ENCODE results near the gene PTPN13. TPM values are rescaled to one million over a fixed set of nuclear protein-coding genes. Genes with fewer than 3 reads are reported as not detected.

PTPN13 gene
- total RNA-seq, 2 experiments from 2014 or later = 4.7 to 5.3 TPM

GRCh38 chr4:86596807-86597206, 2.7 kb downstream of the PTPN13 start:
- ChIA-PET POLR2A (interaction anchor here (0.6 kb wide), 1 partner anchor 91 kb away, joined by 3 read pairs; no protein-coding TSS in a partner anchor), CTCF (interaction anchor here (0.7 to 4.0 kb wide), 4 partner anchors 98 to 642 kb away, joined by 4 to 22 read pairs (median 8); no protein-coding TSS in a partner anchor)
- Mint-ChIP-seq H3K4me1 (peaks cover 20% of the 10 kb centered on the region), H3K27me3 (peaks cover 52% of the 10 kb centered on the region), H3K36me3 (ENCODE audit: low read depth) (no peaks in the 10 kb centered on the region), H3K4me3 (no peak overlapping the region), H3K27ac (no peak overlapping the region), H3K9me3 (no peaks in the 10 kb centered on the region)
- no peak for DNase-seq

GRCh38 chr4:86600007-86600653, 6.0 kb downstream of the PTPN13 start:
- DNase-seq = no peak
- CTCF ChIA-PET = no interaction called here
- Mint-ChIP-seq H3K4me1 (peaks cover 4% of the 10 kb centered on the region), H3K4me3 (no peak overlapping the region), H3K27ac (no peak overlapping the region), H3K27me3 (peaks cover 28% of the 10 kb centered on the region), H3K36me3 (ENCODE audit: low read depth) (no peaks in the 10 kb centered on the region), H3K9me3 (no peaks in the 10 kb centered on the region)
- POLR2A ChIA-PET = no interaction called here

GRCh38 chr4:86603311-86603885, 9.3 kb downstream of the PTPN13 start:
- Mint-ChIP-seq H3K36me3 (ENCODE audit: low read depth) (no peaks in the 10 kb centered on the region), H3K9me3 (no peaks in the 10 kb centered on the region), H3K27me3 (peaks cover 15% of the 10 kb centered on the region), H3K27ac (no peak overlapping the region), H3K4me1 (no peaks in the 10 kb centered on the region), H3K4me3 (no peak overlapping the region)
- no peak for DNase-seq
- POLR2A ChIA-PET = no interaction called here
- CTCF ChIA-PET = interaction anchor here (0.8 to 1.6 kb wide), 2 partner anchors 9 to 105 kb away, joined by 3 to 6 read pairs; partner anchors contain the start of gene PTPN13

- POLR2A ChIA-PET = no interaction called here
- Mint-ChIP-seq H3K4me3 (no peak overlapping the region), H3K9me3 (no peaks in the 10 kb centered on the region)
Observed at GRCh38 chr4:86606809-86607208, 12.7 kb downstream of the PTPN13 start.

GRCh38 chr4:86608757-86609375, 14.8 kb downstream of the PTPN13 start:
- Mint-ChIP-seq H3K27ac (no peak overlapping the region), H3K27me3 (peaks cover 8% of the 10 kb centered on the region), H3K4me1 (no peaks in the 10 kb centered on the region), H3K4me3 (no peak overlapping the region), H3K9me3 (no peaks in the 10 kb centered on the region), H3K36me3 (ENCODE audit: low read depth) (no peaks in the 10 kb centered on the region)
- DNase-seq = no peak
- ChIA-PET POLR2A (no interaction called here), CTCF (no interaction called here)

More at GRCh38 chr4:86606809-86607208, 12.7 kb downstream of the PTPN13 start:
- no peak for DNase-seq
- H3K36me3 Mint-ChIP-seq (ENCODE audit: low read depth) = no peaks in the 10 kb centered on the region
- CTCF ChIA-PET = no interaction called here
- peaks cover 9% of the 10 kb centered on the region for H3K27me3 Mint-ChIP-seq
- no peaks in the 10 kb centered on the region for H3K4me1 Mint-ChIP-seq
- H3K27ac Mint-ChIP-seq = no peak overlapping the region

GRCh38 chr4:86611757-86612156, 17.6 kb downstream of the PTPN13 start:
- H3K27ac Mint-ChIP-seq = no peak overlapping the region
- CTCF ChIA-PET = no interaction called here
- H3K4me1 Mint-ChIP-seq = no peaks in the 10 kb centered on the region

DNA sequence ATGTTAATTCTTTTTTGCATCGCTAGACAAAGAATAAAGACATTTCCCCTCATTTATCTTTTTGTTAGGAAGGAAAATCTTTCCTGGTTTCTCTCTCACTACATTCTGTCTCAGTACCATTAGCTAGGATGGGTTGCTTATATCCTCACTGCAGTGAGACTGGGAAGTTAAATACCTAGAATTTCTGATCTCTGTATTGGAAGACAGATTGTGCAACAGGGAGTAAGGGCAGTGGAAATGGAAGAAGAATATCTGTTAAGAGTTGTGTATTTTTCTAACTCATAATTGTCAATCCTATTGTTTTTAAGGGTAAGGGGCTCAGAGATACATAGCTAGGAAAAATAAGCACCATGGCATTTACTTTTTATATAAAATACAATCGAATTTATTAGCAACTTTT, 19.6 kb downstream of the PTPN13 start:
- no peak for DNase-seq
- POLR2A ChIA-PET = no interaction called here
- H3K36me3 Mint-ChIP-seq (ENCODE audit: low read depth) = no peaks in the 10 kb centered on the region
- CTCF ChIA-PET = no interaction called here
- no peak overlapping the region for H3K4me3 Mint-ChIP-seq
- no peak overlapping the region for H3K27ac Mint-ChIP-seq
- H3K27me3 Mint-ChIP-seq = no peaks in the 10 kb centered on the region
- H3K4me1 Mint-ChIP-seq = no peaks in the 10 kb centered on the region
- H3K9me3 Mint-ChIP-seq = peaks cover 1% of the 10 kb centered on the region

More at GRCh38 chr4:86611757-86612156, 17.6 kb downstream of the PTPN13 start:
- no peaks in the 10 kb centered on the region for H3K36me3 Mint-ChIP-seq (ENCODE audit: low read depth)
- no peak for DNase-seq
- H3K4me3 Mint-ChIP-seq = no peak overlapping the region
- POLR2A ChIA-PET = no interaction called here
- H3K27me3 Mint-ChIP-seq = no peaks in the 10 kb centered on the region
- peaks cover 1% of the 10 kb centered on the region for H3K9me3 Mint-ChIP-seq

DNA sequence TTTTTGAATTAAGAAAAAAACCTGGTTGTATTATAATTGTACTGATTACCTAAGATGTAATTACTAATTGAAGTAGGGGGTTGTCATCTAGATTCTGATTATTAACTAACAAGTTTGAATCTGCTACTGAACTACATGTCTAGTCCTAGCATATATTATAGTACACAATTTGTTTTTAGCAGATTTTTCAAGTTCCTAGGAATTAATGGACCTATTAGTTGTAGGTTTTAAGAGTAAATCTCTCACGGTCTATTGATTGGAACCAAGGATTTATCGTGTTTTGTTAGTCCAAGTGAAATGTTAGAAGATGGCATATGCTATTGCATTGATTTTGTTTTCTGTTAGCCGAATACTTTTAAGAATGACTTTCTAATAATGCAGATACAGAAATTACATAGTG, 20.8 kb downstream of the PTPN13 start:
- no peak overlapping the region for H3K4me3 Mint-ChIP-seq

GRCh38 chr4:86615501-86615900, 21.4 kb downstream of the PTPN13 start:
- no peak overlapping the region for H3K4me3 Mint-ChIP-seq
- DNase-seq = no peak
- peaks cover 1% of the 10 kb centered on the region for H3K9me3 Mint-ChIP-seq
- CTCF ChIA-PET = no interaction called here
- no peaks in the 10 kb centered on the region for H3K4me1 Mint-ChIP-seq
- no peaks in the 10 kb centered on the region for H3K27me3 Mint-ChIP-seq
- H3K27ac Mint-ChIP-seq = no peak overlapping the region
- POLR2A ChIA-PET = no interaction called here
- H3K36me3 Mint-ChIP-seq (ENCODE audit: low read depth) = no peaks in the 10 kb centered on the region

More for the DNA sequence above, 20.8 kb downstream of the PTPN13 start:
- Mint-ChIP-seq H3K27me3 (no peaks in the 10 kb centered on the region), H3K9me3 (peaks cover 1% of the 10 kb centered on the region), H3K27ac (no peak overlapping the region), H3K36me3 (ENCODE audit: low read depth) (no peaks in the 10 kb centered on the region), H3K4me1 (no peaks in the 10 kb centered on the region)
- POLR2A ChIA-PET = no interaction called here
- DNase-seq = no peak
- CTCF ChIA-PET = no interaction called here

DNA sequence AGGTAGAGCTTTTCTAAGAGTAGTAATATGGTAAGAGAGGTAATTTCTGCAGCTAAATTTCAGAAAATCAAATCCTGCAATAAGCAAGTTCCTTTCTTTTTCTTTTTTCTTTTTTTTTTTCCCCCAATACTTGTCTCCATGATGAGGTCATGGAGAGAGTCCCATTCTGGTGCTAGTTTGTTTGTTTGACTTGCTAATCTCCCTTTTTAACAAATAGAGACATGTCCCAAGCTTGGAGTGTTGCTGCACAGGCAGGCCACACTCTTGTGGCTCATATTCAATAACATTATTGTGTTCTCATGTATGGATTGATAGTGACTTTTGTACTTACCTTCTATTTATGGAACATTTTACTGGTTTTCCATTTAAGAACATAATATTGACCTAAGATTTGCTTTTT, 25.5 kb downstream of the PTPN13 start:
- Mint-ChIP-seq H3K27ac (no peak overlapping the region), H3K27me3 (no peaks in the 10 kb centered on the region), H3K9me3 (peaks cover 1% of the 10 kb centered on the region), H3K4me3 (no peak overlapping the region), H3K36me3 (ENCODE audit: low read depth) (no peaks in the 10 kb centered on the region), H3K4me1 (no peaks in the 10 kb centered on the region)
- CTCF ChIA-PET = no interaction called here
- DNase-seq = no peak
- POLR2A ChIA-PET = no interaction called here

- Mint-ChIP-seq H3K4me1 (no peaks in the 10 kb centered on the region), H3K4me3 (no peak overlapping the region), H3K36me3 (ENCODE audit: low read depth) (no peaks in the 10 kb centered on the region), H3K27me3 (no peaks in the 10 kb centered on the region), H3K27ac (no peak overlapping the region), H3K9me3 (no peaks in the 10 kb centered on the region)
- DNase-seq = no peak
- ChIA-PET POLR2A (no interaction called here), CTCF (no interaction called here)
Observed at GRCh38 chr4:86621435-86621834, 27.3 kb downstream of the PTPN13 start.

- Mint-ChIP-seq H3K9me3 (no peaks in the 10 kb centered on the region), H3K27me3 (no peaks in the 10 kb centered on the region), H3K4me1 (no peaks in the 10 kb centered on the region), H3K27ac (no peak overlapping the region), H3K36me3 (ENCODE audit: low read depth) (no peaks in the 10 kb centered on the region), H3K4me3 (no peak overlapping the region)
- ChIA-PET POLR2A (no interaction called here), CTCF (no interaction called here)
- DNase-seq = no peak
Observed at GRCh38 chr4:86626066-86626465, 32.0 kb downstream of the PTPN13 start.

- no peak for DNase-seq
- CTCF ChIA-PET = interaction anchor here (1.0 kb wide), 1 partner anchor 129 kb away, joined by 3 read pairs; no protein-coding TSS in a partner anchor
- POLR2A ChIA-PET = no interaction called here
- Mint-ChIP-seq H3K27ac (no peak overlapping the region), H3K4me3 (no peak overlapping the region), H3K4me1 (no peaks in the 10 kb centered on the region), H3K36me3 (ENCODE audit: low read depth) (no peaks in the 10 kb centered on the region), H3K27me3 (no peaks in the 10 kb centered on the region), H3K9me3 (no peaks in the 10 kb centered on the region)
Observed at GRCh38 chr4:86627462-86628135, 33.5 kb downstream of the PTPN13 start.

All from activated CD4-positive, alpha-beta memory T cell treated with anti-CD3 and anti-CD28 coated beads, Interleukin-2, amount 10 ng/mL, durations not matched to agents 7 days and 5 days (primary cell).